CD4-positive, alpha-beta T cell (primary cell): Measurements from ENCODE around the gene SLC25A13. TPM values are rescaled to one million over a fixed set of nuclear protein-coding genes. Genes with fewer than 3 reads are reported as not detected.

Experiments used
- ATAC-seq: fragments of 200-7000 bp; cut with Tn5 transposase; one replicate; pipeline ENCODE4 v1.10.0; 2022; ENCODE audit warnings: mild to moderate bottlenecking; ENCODE audit not compliant: poor library complexity
- CTCF ChIA-PET: fragments of 350-600 bp; sonication (Branson Sonifier 250); formaldehyde crosslinking; loops from one replicate; lab custom pipeline; 2021; ENCODE audit warnings: antibody characterized with exemption, inconsistent platforms; lab: Charles Lee
- POLR2A ChIA-PET: fragments of 350-600 bp; sonication (Branson Sonifier 250); formaldehyde crosslinking; loops from one replicate; lab custom pipeline; 2021; ENCODE audit warnings: antibody characterized with exemption, inconsistent platforms; lab: Charles Lee
- DNase-seq, 14 experiments: peaks; one replicate each; pipeline ENCODE4 v3.0.0-alpha.2; 2013 to 2020; ENCODE audit warnings: mixed read lengths in 2 of 14
- H3K27ac ChIP-seq, 2 donors: one replicate each; pipeline versions ENCODE4 v1.5.1 to v1.7.0; 2013; ENCODE audit warnings: low read length in 2 of 2, low read depth in 1 of 2, mild to moderate bottlenecking in 1 of 2
- H3K27me3 ChIP-seq, 2 experiments: 1 replicate in 1 of 2; 2 replicates in 1 of 2; pipeline versions ENCODE4 v1.6.1 to v1.7.0; 2013; ENCODE audit warnings: low read length in 2 of 2, control low read depth in 1 of 2, mild to moderate bottlenecking in 1 of 2, moderate library complexity in 1 of 2; ENCODE audit not compliant: insufficient read depth in 2 of 2, control insufficient read depth in 1 of 2
- H3K36me3 ChIP-seq: one replicate; pipeline ENCODE4 v1.6.1; 2013; ENCODE audit warnings: low read length, control low read depth; ENCODE audit not compliant: insufficient read depth
- H3K4me1 ChIP-seq: one replicate; pipeline ENCODE4 v1.6.1; 2013; ENCODE audit warnings: low read length, control low read depth; ENCODE audit not compliant: insufficient read depth
- H3K4me3 ChIP-seq: one replicate; pipeline ENCODE4 v1.5.1; 2013; ENCODE audit warnings: mild to moderate bottlenecking, low read length, moderate library complexity
- H3K9me3 ChIP-seq, 2 experiments: 1 replicate in 1 of 2; 2 replicates in 1 of 2; pipeline versions ENCODE4 v1.6.1 to v1.7.0; 2013; ENCODE audit warnings: low read length in 2 of 2, mild to moderate bottlenecking in 2 of 2, control low read depth in 1 of 2, moderate library complexity in 1 of 2; ENCODE audit not compliant: control insufficient read depth in 1 of 2, insufficient read depth in 1 of 2
- H3K27ac Mint-ChIP-seq: one replicate; pipeline ENCODE4 v1.8.0; 2020; ENCODE audit warnings: mixed read lengths
- H3K27me3 Mint-ChIP-seq: one replicate; pipeline ENCODE4 v1.8.0; 2021; ENCODE audit warnings: mixed read lengths
- H3K36me3 Mint-ChIP-seq: one replicate; pipeline ENCODE4 v1.8.0; 2021; ENCODE audit warnings: low read depth, mixed read lengths
- H3K4me1 Mint-ChIP-seq: one replicate; pipeline ENCODE4 v1.8.0; 2021; ENCODE audit warnings: low read depth, mixed read lengths
- H3K4me3 Mint-ChIP-seq: one replicate; pipeline ENCODE4 v1.8.0; 2020; ENCODE audit warnings: mild to moderate bottlenecking, mixed read lengths
- H3K9me3 Mint-ChIP-seq: one replicate; pipeline ENCODE4 v1.8.0; 2020; ENCODE audit warnings: mixed read lengths
- intact Hi-C, 2 experiments: fragments of 100-400 bp; cut with DNase I in 1 of 2; cut with micrococcal nuclease in 1 of 2; formaldehyde crosslinking; loops; one replicate each; pipeline versions ENCODE4 v1.15.1 to v1.9.0; 2023 to 2025; cut with DNase I, micrococcal nuclease
- total RNA-seq, 174 experiments: library from RNA in 2 of 174; stranded (reverse) in 2 of 174; gene quantifications; one replicate each; pipeline ENCODE4 v1.2.3 and lab custom pipeline; 2021 to 2026
- TF ChIP-seq, protein P1 (sequence below): fragments of 200-600 bp; IDR thresholded peaks from one replicate; pipeline ENCODE4 v1.8.0; 2022; ENCODE audit warnings: antibody characterized with exemption, mild to moderate bottlenecking

SLC25A13 gene
- total RNA-seq, 2 experiments from 2014 or later, result 12.7 to 13.5 TPM

DNA sequence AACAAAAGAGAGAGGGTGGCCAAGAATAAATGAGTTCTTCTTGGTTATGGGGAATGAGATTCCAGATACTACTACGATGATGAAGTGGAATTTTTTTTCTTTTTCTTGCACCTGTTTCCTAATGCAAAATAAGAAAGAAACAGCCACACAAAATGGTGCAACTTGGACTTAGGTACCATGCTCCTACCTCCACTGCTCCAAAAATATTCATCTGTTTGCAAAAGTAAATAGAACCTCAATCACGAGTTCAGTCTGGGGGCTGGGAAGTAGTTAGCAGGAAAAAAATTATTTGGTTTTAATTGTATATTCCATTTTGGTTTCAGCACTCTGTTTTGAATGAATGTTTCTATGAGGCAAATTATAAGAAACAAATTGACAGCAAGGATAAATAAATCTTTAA lies 73.5 kb downstream of the SLC25A13 start:
- peaks cover 6% of the 10 kb centered on the region for H3K9me3 Mint-ChIP-seq
- CTCF ChIA-PET, result no interaction called here
- DNase-seq, result no peak

DNA sequence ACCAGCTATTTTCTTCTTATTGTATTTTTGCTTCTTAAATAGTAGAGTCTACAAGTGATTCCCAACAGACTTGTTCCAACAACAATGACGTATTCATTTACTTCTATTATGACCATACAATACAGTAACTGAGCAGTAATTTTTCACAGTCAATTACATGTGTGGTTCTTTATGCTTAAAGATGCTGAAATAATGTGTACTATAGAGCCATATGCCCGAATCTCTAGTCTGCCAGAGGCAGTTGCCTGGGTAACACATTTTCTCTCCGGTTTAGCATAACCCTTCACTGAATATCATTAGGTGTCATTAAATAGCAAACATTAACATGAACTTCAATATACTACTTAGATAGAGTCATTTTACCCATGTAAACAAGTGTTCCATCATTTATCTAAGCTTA lies 75.0 kb downstream of the SLC25A13 start:
- no peak for ATAC-seq
- intact Hi-C loops, result no loop called here
- TF ChIP-seq, protein P1, sequence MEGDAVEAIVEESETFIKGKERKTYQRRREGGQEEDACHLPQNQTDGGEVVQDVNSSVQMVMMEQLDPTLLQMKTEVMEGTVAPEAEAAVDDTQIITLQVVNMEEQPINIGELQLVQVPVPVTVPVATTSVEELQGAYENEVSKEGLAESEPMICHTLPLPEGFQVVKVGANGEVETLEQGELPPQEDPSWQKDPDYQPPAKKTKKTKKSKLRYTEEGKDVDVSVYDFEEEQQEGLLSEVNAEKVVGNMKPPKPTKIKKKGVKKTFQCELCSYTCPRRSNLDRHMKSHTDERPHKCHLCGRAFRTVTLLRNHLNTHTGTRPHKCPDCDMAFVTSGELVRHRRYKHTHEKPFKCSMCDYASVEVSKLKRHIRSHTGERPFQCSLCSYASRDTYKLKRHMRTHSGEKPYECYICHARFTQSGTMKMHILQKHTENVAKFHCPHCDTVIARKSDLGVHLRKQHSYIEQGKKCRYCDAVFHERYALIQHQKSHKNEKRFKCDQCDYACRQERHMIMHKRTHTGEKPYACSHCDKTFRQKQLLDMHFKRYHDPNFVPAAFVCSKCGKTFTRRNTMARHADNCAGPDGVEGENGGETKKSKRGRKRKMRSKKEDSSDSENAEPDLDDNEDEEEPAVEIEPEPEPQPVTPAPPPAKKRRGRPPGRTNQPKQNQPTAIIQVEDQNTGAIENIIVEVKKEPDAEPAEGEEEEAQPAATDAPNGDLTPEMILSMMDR, result no peak
- Histone ChIP-seq H3K36me3 (no peaks in the 10 kb centered on the region), H3K9me3 (no peaks in the 10 kb centered on the region), H3K27me3 (no peaks in the 10 kb centered on the region), H3K4me1 (no peaks in the 10 kb centered on the region), H3K27ac (no peak overlapping the region), H3K4me3 (no peak overlapping the region)
- ChIA-PET CTCF (no interaction called here), POLR2A (no interaction called here)
- H3K4me3 Mint-ChIP-seq, result no peak overlapping the region
- H3K27ac Mint-ChIP-seq, result no peak overlapping the region
- no peak for DNase-seq
- no peaks in the 10 kb centered on the region for H3K27me3 Mint-ChIP-seq
- H3K4me1 Mint-ChIP-seq, result peaks cover 11% of the 10 kb centered on the region
- peaks cover 6% of the 10 kb centered on the region for H3K9me3 Mint-ChIP-seq
- H3K36me3 Mint-ChIP-seq, result peaks cover 10% of the 10 kb centered on the region

More for the DNA sequence above, 73.5 kb downstream of the SLC25A13 start:
- TF ChIP-seq, protein P1, result no peak
- H3K4me3 Mint-ChIP-seq, result no peak overlapping the region
- Histone ChIP-seq H3K9me3 (no peaks in the 10 kb centered on the region), H3K4me1 (no peaks in the 10 kb centered on the region), H3K27me3 (no peaks in the 10 kb centered on the region), H3K27ac (no peak overlapping the region), H3K36me3 (no peaks in the 10 kb centered on the region), H3K4me3 (no peak overlapping the region)
- intact Hi-C loops, result no loop called here
- H3K4me1 Mint-ChIP-seq, result peaks cover 11% of the 10 kb centered on the region
- no peak for ATAC-seq
- no peaks in the 10 kb centered on the region for H3K27me3 Mint-ChIP-seq
- H3K27ac Mint-ChIP-seq, result no peak overlapping the region
- POLR2A ChIA-PET, result no interaction called here
- H3K36me3 Mint-ChIP-seq, result peaks cover 20% of the 10 kb centered on the region

DNA sequence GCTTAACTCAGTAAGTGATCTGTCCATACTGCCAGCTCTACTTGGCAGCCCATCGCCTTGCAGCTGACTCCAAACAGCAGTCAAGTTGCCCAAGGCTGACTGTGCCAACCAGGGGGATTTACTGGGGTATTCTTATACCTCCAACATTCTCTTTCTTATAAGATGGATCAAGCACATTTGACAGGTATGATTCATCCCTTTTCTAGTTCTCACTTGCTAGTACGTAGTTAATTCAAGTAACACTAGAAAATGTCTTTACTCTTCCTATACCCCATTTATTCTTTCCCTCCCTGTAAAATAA lies 77.0 kb downstream of the SLC25A13 start:
- intact Hi-C loops, result no loop called here
- Mint-ChIP-seq H3K9me3 (no peaks in the 10 kb centered on the region), H3K4me1 (peaks cover 4% of the 10 kb centered on the region), H3K4me3 (no peak overlapping the region), H3K27ac (no peak overlapping the region), H3K36me3 (no peaks in the 10 kb centered on the region), H3K27me3 (no peaks in the 10 kb centered on the region)
- Histone ChIP-seq H3K27me3 (no peaks in the 10 kb centered on the region), H3K4me3 (no peak overlapping the region), H3K27ac (no peak overlapping the region), H3K4me1 (no peaks in the 10 kb centered on the region), H3K9me3 (no peaks in the 10 kb centered on the region), H3K36me3 (no peaks in the 10 kb centered on the region)
- ChIA-PET POLR2A (no interaction called here), CTCF (no interaction called here)
- no peak for ATAC-seq
- no peak for DNase-seq
- TF ChIP-seq, protein P1, result no peak
